Measurements from ENCODE around the gene MMAB.

DNA sequence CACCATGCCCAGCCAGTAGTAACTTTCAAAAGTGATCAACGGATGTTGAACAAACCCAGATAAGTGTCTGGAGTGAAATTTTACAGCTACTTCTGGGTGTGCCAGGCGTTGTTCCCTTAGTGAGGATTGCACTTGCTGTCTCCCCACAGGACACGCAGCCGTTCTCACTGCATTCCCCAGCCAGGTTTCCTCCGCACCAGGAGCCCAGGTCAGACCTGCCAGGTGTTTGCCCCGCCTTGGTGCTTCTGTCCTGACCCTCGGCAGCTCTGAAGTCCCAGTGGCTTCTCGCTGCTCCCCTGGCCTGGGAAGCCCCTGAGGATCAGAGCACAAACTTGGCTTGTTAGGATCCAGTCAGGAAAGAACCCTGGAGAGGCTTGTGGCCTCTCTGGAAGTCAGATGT lies 36.2 kb downstream of the MMAB start:
- TF ChIP-seq, protein P1, sequence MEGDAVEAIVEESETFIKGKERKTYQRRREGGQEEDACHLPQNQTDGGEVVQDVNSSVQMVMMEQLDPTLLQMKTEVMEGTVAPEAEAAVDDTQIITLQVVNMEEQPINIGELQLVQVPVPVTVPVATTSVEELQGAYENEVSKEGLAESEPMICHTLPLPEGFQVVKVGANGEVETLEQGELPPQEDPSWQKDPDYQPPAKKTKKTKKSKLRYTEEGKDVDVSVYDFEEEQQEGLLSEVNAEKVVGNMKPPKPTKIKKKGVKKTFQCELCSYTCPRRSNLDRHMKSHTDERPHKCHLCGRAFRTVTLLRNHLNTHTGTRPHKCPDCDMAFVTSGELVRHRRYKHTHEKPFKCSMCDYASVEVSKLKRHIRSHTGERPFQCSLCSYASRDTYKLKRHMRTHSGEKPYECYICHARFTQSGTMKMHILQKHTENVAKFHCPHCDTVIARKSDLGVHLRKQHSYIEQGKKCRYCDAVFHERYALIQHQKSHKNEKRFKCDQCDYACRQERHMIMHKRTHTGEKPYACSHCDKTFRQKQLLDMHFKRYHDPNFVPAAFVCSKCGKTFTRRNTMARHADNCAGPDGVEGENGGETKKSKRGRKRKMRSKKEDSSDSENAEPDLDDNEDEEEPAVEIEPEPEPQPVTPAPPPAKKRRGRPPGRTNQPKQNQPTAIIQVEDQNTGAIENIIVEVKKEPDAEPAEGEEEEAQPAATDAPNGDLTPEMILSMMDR (conservative IDR thresholded peaks at IDR 0.05; ENCODE audit: low read depth, low read length): no peak
- no peak for TF ChIP-seq EZH2 (IDR thresholded peaks at IDR 0.05; ENCODE audit: borderline replicate concordance, low read depth, low read length, poor library complexity, severe bottlenecking)
